GM10248 (cell line): ENCODE data around the gene ANKK1.

Experiments used
- CTCF ChIA-PET: fragments of 300-600 bp; sonication (Branson Sonifier 250); formaldehyde crosslinking; extraction: SDS; loops from one replicate; lab custom pipeline; 2021; ENCODE audit warnings: antibody characterized with exemption; lab: Yijun Ruan, JAX
- POLR2A ChIA-PET: fragments of 350-650 bp; sonication (Branson Sonifier 250); formaldehyde crosslinking; extraction: SDS; loops from one replicate; lab custom pipeline; 2020; ENCODE audit warnings: antibody characterized with exemption; lab: Yijun Ruan, JAX
- DNase-seq: peaks from one replicate; pipeline ENCODE4 v3.0.0; 2012; ENCODE audit errors: extremely low spot score
- TF ChIP-seq, protein P1 (sequence below): IDR thresholded peaks from 2 replicates; pipeline ENCODE4 v1.5.1; 2012; ENCODE audit warnings: mild to moderate bottlenecking, low read depth; ENCODE audit errors: extremely low read depth, missing control alignments, control extremely low read depth

The ANKK1 gene

GRCh38 chr11:113408887-113409286 lies 21.3 kb downstream of the ANKK1 start:
- DNase-seq, result no peak
- POLR2A ChIA-PET, result no interaction called here
- TF ChIP-seq, protein P1, sequence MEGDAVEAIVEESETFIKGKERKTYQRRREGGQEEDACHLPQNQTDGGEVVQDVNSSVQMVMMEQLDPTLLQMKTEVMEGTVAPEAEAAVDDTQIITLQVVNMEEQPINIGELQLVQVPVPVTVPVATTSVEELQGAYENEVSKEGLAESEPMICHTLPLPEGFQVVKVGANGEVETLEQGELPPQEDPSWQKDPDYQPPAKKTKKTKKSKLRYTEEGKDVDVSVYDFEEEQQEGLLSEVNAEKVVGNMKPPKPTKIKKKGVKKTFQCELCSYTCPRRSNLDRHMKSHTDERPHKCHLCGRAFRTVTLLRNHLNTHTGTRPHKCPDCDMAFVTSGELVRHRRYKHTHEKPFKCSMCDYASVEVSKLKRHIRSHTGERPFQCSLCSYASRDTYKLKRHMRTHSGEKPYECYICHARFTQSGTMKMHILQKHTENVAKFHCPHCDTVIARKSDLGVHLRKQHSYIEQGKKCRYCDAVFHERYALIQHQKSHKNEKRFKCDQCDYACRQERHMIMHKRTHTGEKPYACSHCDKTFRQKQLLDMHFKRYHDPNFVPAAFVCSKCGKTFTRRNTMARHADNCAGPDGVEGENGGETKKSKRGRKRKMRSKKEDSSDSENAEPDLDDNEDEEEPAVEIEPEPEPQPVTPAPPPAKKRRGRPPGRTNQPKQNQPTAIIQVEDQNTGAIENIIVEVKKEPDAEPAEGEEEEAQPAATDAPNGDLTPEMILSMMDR, result no peak
- CTCF ChIA-PET, result no interaction called here

DNA sequence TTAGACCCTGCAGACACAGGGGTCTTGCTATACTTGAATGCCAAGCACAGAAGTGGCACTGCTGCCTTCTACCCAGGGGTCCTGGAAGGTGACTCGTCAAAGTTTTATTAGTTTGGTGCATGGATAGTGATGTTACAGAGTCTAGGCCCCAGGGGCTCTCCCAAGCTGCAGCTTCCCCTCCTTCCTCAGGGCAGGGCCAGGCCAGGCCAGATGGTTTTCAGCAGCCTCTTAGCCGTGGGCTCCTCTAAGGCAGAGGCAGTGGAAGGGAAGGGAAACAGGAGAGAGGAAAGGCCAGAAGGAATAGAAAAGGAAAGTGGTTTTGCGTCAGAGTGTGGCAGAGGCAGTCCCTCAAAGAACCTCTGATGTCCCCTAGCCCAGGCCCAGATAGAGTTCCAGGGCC lies 21.9 kb downstream of the ANKK1 start:
- TF ChIP-seq, protein P1, result no peak
- POLR2A ChIA-PET, result no interaction called here
- no peak for DNase-seq
- CTCF ChIA-PET, result no interaction called here

DNA sequence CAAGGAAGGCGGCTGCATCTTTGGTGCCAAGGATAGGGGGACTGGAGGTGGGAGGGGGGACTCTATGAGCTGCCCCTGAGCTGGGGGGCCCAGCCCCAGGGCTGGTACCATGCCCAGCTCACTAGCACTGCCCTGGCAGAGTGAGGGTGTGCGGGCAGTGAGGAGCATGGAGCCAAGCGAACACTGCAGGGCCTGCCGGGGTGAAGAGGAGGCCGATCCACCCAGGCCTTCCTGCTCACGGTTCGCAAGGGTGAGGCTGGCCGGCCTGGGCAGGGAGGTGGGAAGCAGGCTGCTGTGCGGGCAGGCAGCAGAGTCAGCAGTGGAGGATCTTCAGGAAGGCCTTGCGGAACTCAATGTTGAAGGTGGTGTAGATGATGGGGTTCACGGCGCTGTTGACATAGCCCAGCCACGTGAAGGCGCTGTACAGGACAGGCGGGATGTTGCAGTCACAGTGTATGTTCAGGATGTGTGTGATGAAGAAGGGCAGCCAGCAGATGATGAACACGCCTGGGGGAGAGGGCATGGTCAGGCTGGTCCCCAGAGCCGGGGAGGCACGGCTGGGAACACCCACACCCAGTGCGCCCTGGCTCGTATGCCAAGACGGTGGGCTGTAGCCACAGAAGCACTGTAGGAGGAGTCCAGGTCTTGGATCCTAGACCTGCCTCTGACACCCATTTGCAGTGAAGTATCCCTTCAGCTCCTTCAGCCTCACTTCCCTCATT lies 23.0 kb downstream of the ANKK1 start:
- no peak for DNase-seq
- ChIA-PET CTCF (interaction anchor here (1.0 kb wide), 1 partner anchor 21 kb away, joined by 3 read pairs; no protein-coding TSS in a partner anchor), POLR2A (no interaction called here)
- TF ChIP-seq, protein P1, result no peak

- POLR2A ChIA-PET, result no interaction called here
- TF ChIP-seq, protein P1, result no peak
- no peak for DNase-seq
- CTCF ChIA-PET, result no interaction called here
These were observed 24.0 kb downstream of the ANKK1 start for GRCh38 chr11:113411536-113411935.

DNA sequence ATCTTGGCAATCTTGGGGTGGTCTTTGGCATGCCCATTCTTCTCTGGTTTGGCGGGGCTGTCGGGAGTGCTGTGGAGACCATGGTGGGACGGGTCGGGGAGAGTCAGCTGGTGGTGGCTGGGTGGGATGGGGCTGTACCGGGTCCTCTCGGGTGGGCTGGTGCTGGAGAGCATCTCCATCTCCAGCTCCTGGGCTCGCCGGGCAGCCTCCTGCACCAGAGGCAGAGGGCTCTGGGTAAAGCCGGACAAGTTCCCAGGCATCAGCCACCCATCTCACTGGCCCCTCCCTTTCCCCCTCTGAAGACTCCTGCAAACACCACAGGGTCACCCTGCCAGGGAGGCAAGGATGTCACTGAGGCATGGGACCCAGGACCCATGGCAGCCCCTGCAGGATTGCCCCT lies 25.1 kb downstream of the ANKK1 start:
- TF ChIP-seq, protein P1, result no peak
- no peak for DNase-seq
- POLR2A ChIA-PET, result no interaction called here
- CTCF ChIA-PET, result no interaction called here

- TF ChIP-seq, protein P1, result no peak
- POLR2A ChIA-PET, result no interaction called here
These were observed 27.8 kb downstream of the ANKK1 start for GRCh38 chr11:113415343-113415742.

More at GRCh38 chr11:113415343-113415742, 27.8 kb downstream of the ANKK1 start:
- no peak for DNase-seq
- CTCF ChIA-PET, result no interaction called here
